ENCODE results near the gene HTATSF1.

DNA sequence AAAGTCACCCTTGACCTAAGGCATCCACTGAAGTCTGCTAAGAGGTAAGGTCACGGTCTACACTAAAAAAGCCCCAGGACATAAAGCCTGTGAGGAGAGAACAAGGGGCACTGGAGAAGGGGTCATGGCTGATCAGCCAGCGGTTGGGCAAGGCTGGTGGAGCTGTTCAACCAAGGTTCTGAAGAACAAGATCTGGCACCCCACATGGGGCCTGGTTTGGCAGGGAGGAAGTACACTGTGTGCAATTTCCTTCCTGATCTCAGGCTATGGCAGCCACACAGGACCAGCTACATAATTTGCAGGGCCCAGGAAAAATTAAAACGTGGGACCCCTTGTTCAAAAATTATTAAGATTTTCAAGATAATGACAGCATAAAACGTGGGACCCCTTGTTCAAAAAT lies 23.7 kb upstream of the HTATSF1 start:
- TF ChIP-seq YY1 (IDR thresholded peaks at IDR 0.05; ENCODE audit: insufficient read depth, insufficient read length) (no peak), ZNF274 (IDR thresholded peaks at IDR 0.05; ENCODE audit: low read depth, low read length) (no peak), SUZ12 (IDR thresholded peaks at IDR 0.05; ENCODE audit: extremely low read depth, insufficient read depth, insufficient read length) (no peak)
